Diencephalon (tissue), 1 donor: Measurements from ENCODE around the gene CHST11. TPM values are rescaled to one million over a fixed set of nuclear protein-coding genes. Genes with fewer than 3 reads are reported as not detected.

ENCODE experiments used
- small RNA-seq: library from RNA; depleted of rRNA; stranded (forward); fragments of <200 nt; gene quantifications from one replicate; pipeline ENCODE3, GENCODE V24; 2014
- total RNA-seq: library from RNA; depleted of rRNA; stranded (reverse); fragments of >200 nt; gene quantifications from one replicate; pipeline ENCODE4 v1.2.3, GENCODE V29; 2014

CHST11 gene
- total RNA-seq = 21.5 TPM

DNA sequence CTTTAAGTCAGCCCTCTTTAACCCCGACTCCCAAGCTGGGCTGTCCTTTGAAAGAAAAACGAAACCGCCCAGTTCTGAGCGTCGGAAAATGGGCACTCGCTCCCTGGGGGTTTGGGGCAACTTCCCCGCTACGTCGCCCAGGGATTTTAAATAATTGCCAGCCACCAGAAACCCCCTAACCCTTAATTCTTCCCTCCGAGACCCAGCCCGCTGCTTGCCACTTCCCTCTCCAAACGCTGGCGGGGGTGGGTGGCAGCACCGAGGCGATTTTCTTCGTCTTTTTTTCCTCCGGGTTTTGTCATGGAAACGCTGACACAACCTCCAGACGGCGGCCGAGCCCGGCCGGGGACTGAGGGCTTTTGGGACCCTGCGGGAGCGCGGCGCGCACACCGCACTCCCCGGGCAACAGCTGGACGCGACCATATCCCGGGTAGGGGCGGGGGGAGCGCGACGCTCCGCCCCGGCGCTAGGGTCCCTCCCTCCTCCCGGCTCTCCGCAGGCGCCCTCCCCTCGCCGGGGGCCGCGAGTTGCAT is at the start of gene CHST11:
Gene CHST11 (plus strand): TSS at position 532 of the 533 bp plus-strand sequence.

Small RNAs within 50 kb of the gene (small RNA-seq; reads per million reads assigned to genes)
- 0.10 reads per million for gene MIR3922

Other genes starting within 250 kb of the CHST11 start
- 83.0 TPM for gene TXNRD1, start 241.2 kb upstream of the CHST11 start, total RNA-seq
- 6.5 TPM for gene EID3, start 153.2 kb upstream of the CHST11 start, total RNA-seq